Karpas-422 (cell line): ENCODE data around the gene SUCLA2. TPM values are rescaled to one million over a fixed set of nuclear protein-coding genes. Genes with fewer than 3 reads are reported as not detected.

ENCODE experiments used
- DNase-seq: peaks from one replicate; pipeline ENCODE4 v3.0.0-alpha.2; 2015
- H2AFZ ChIP-seq: fragments of 200-600 bp; sonication (generic); 2 replicates; pipeline ENCODE4 v1.6.1; 2014; ENCODE audit warnings: antibody characterized with exemption, low read length, mixed read lengths
- H3K27ac ChIP-seq: fragments of 200-600 bp; sonication (generic); 2 replicates; pipeline ENCODE4 v1.5.1; 2014; ENCODE audit warnings: mild to moderate bottlenecking, low read length, moderate library complexity
- H3K27me3 ChIP-seq: fragments of 200-600 bp; sonication (generic); 2 replicates; pipeline ENCODE4 v1.6.1; 2014; ENCODE audit warnings: low read length, mixed read lengths
- H3K36me3 ChIP-seq: fragments of 200-600 bp; sonication (generic); 2 replicates; pipeline ENCODE4 v1.6.1; 2014; ENCODE audit warnings: low read length, mixed read lengths; ENCODE audit not compliant: insufficient read depth
- H3K4me1 ChIP-seq: fragments of 200-600 bp; sonication (generic); 2 replicates; pipeline ENCODE4 v1.6.1; 2014; ENCODE audit warnings: mild to moderate bottlenecking, low read length, mixed read lengths
- H3K4me2 ChIP-seq: fragments of 200-600 bp; sonication (generic); 2 replicates; pipeline ENCODE4 v1.6.1; 2014; ENCODE audit warnings: low read length, low read depth, mild to moderate bottlenecking; ENCODE audit not compliant: poor library complexity, severe bottlenecking
- H3K4me3 ChIP-seq: fragments of 200-600 bp; sonication (generic); 2 replicates; pipeline ENCODE4 v1.5.1; 2014; ENCODE audit warnings: mild to moderate bottlenecking, antibody characterized with exemption, low read length, mixed read lengths
- H3K79me2 ChIP-seq: fragments of 200-600 bp; sonication (generic); 2 replicates; pipeline ENCODE4 v1.6.1; 2014; ENCODE audit warnings: mild to moderate bottlenecking, low read length, mixed read lengths
- H3K9ac ChIP-seq: fragments of 200-600 bp; sonication (generic); 2 replicates; pipeline ENCODE4 v1.6.0; 2014; ENCODE audit warnings: low read length
- H3K9me2 ChIP-seq: fragments of 200-600 bp; sonication (generic), shearing (Covaris generic); replicated peaks from 2 replicates; pipeline ENCODE4 v1.6.0; 2014; ENCODE audit warnings: mild to moderate bottlenecking, low read length, moderate library complexity; ENCODE audit not compliant: insufficient read depth
- H3K9me3 ChIP-seq: fragments of 300-700, 200-600 bp; sonication (generic); 2 replicates; pipeline ENCODE4 v1.6.1; 2014; ENCODE audit warnings: low read length, mixed read lengths
- H4K20me1 ChIP-seq: fragments of 200-600 bp; sonication (generic); 2 replicates; pipeline ENCODE4 v1.6.1; 2014; ENCODE audit warnings: mild to moderate bottlenecking, antibody characterized with exemption, low read length, low read depth; ENCODE audit not compliant: insufficient read depth
- total RNA-seq: library from RNA; depleted of rRNA; stranded (reverse); fragments of >200 nt; shearing (Covaris generic); gene quantifications from 2 replicates; pipeline ENCODE4 v1.2.3, GENCODE V29; 2014; ENCODE audit warnings: low replicate concordance; rRNA removed

Gene SUCLA2
- total RNA-seq = 43.4 and 44.2 TPM in 2 replicates

DNA sequence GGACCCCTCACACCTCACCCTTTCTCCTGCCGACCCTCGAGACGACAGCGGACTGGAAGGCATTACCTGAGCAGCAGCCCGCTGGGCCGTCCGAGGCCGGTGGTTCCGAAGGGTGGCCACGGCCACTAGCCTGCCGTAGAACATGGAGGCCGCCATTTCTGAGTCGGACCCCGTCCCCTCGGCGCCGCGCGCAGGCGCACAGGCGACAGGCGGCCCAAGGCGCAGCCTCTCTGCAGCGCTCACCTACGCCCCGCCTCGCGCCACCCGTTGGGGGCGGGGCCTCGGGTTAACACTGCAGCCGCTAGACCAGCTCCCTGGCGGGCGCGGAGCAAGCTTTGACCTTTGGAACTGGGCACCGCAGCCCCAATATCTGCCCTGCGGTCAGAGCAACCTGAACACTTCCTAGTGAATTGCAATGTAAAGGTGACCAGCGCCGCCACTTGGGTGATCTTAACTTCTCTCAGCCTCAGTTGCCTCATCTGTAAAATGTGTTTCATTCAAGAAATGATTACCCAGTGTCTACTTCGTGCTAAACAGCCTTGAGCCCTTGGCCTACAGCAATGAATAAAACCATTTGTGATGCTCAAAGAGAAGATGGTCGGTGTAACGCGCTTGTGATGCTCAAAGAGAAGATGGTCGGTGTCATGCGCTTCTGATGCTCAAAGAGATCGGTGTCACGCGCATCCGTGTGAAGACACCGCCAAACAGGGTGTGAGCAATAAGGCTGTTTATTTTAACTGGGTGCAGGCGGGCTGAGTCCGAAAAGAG is at the start of gene SUCLA2:
Gene SUCLA2 (minus strand): TSS at position 160 of the 768 bp plus-strand sequence. CDS start 4 bp downstream, at position 156.
- Histone ChIP-seq H3K79me2 (peaks cover 52% of the 10 kb centered on the region), H3K27me3 (no peaks in the 10 kb centered on the region), H3K9me3 (no peaks in the 10 kb centered on the region), H3K36me3 (peaks cover 13% of the 10 kb centered on the region), H3K4me2 (peak within 1 kb of the TSS; percentile 93), H2AFZ (peak within 1 kb of the TSS; percentile 97), H3K9ac (peak within 1 kb of the TSS; percentile 98), H3K27ac (no peak within 1 kb of the TSS), H3K9me2 (no peaks in the 10 kb centered on the region), H3K4me1 (peaks cover 24% of the 10 kb centered on the region), H4K20me1 (peaks cover 11% of the 10 kb centered on the region; the same call in 1 of the 2 replicates), H3K4me3 (peak within 1 kb of the TSS; percentile 96)
- peak; percentile 97 for DNase-seq

DNA sequence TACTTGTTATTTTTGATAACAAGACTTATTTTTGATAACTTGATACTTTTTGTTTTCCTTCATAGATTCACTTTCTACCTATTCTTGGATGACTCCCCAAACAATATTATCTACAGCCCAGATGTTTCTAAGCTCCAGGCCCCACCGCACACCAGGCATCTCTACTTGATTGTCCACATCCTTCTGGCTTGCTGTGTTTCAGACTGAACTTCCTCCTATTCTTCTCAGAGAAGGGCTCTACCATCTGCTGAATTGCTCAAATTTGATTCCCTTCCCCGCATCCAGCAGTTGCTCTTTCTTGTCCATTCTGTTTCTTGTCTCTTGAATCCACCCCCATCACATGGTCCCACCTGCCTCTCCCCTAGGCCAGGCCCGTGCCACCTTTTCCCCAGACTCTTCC is 49.5 kb upstream of the SUCLA2 start:
- Histone ChIP-seq H3K27me3 (no peaks in the 10 kb centered on the region), H3K27ac (no peak overlapping the region), H4K20me1 (no peaks in the 10 kb centered on the region), H3K79me2 (peaks cover 8% of the 10 kb centered on the region), H3K4me2 (no peak overlapping the region), H3K4me3 (no peak overlapping the region), H3K4me1 (no peaks in the 10 kb centered on the region), H2AFZ (no peak overlapping the region), H3K36me3 (peaks cover 41% of the 10 kb centered on the region), H3K9ac (no peak overlapping the region), H3K9me2 (no peaks in the 10 kb centered on the region), H3K9me3 (no peaks in the 10 kb centered on the region)
- no peak for DNase-seq

DNA sequence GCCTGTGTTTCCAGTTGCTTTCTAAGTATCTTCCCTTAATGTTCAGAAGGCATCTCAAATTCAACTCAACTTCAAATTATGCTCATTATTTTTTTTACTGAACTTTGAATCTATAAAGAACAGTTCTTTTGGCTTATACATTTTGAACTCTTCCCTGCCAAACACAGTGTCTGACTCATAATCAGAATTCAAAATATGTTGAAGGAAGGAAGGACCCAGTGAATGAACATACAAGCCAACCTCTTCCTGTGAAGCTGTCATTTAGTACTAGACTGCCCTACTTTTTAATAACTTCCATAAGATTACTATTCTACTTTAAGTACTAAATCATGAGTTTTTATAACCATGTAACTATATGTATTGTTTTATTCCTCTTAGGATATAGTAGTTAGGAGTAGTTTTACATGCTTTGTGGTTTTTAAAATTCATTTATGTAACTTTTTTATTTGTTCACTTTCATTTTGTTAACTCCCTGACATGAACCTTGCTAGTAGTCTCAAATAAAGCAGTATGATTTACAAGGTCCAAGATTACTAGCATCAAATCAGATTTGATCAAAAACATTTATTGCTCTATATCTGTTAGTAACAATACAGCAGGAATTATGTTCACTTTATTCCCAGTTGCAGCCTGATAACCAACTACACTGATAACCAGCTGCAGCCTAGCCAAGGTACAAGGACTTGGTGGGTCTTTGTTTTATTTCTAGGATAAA is 42.9 kb upstream of the SUCLA2 start:
- H3K4me1 ChIP-seq = peaks cover 5% of the 10 kb centered on the region
- no peaks in the 10 kb centered on the region for H3K9me2 ChIP-seq
- H3K9me3 ChIP-seq = no peaks in the 10 kb centered on the region
- no peak for DNase-seq
- 0 out of 2 replicates have a peak, but pooled peaks cover 4% of the 10 kb centered on the region for H4K20me1 ChIP-seq
- H3K36me3 ChIP-seq = peaks cover 57% of the 10 kb centered on the region
- H3K9ac ChIP-seq = no peak overlapping the region
- no peak overlapping the region for H3K4me3 ChIP-seq
- no peaks in the 10 kb centered on the region for H3K27me3 ChIP-seq
- H3K79me2 ChIP-seq = peaks cover 67% of the 10 kb centered on the region
- no peak overlapping the region for H3K4me2 ChIP-seq
- no peak overlapping the region for H2AFZ ChIP-seq
- no peak overlapping the region for H3K27ac ChIP-seq

DNA sequence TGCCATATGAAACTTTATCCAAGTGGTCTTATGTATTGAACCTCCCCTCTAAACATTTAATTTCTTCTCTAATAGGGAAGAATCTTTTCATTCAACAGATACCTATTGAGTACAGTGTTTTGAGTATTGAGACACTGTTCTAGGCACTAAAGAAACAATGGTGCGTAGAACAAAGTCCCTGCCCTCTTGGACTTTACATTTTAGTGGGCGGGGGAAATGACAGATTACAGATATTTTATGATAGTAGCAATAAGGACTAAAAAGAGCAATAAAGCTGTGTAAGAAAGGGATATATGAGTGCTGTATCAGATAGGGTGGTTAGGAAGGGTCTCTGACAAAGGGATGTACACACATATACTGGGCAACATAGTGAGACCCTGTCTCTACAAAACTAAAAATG is 41.8 kb upstream of the SUCLA2 start:
- no peak overlapping the region for H2AFZ ChIP-seq
- peaks cover 78% of the 10 kb centered on the region for H3K79me2 ChIP-seq
- H3K9me2 ChIP-seq = no peaks in the 10 kb centered on the region
- no peak overlapping the region for H3K4me2 ChIP-seq
- H3K4me1 ChIP-seq = peaks cover 11% of the 10 kb centered on the region
- no peaks in the 10 kb centered on the region for H3K27me3 ChIP-seq
- 0 out of 2 replicates have a peak, but pooled peaks cover 4% of the 10 kb centered on the region for H4K20me1 ChIP-seq
- H3K4me3 ChIP-seq = no peak overlapping the region
- no peaks in the 10 kb centered on the region for H3K9me3 ChIP-seq
- no peak overlapping the region for H3K27ac ChIP-seq
- peaks cover 53% of the 10 kb centered on the region for H3K36me3 ChIP-seq
- H3K9ac ChIP-seq = no peak overlapping the region
- DNase-seq = no peak

DNA sequence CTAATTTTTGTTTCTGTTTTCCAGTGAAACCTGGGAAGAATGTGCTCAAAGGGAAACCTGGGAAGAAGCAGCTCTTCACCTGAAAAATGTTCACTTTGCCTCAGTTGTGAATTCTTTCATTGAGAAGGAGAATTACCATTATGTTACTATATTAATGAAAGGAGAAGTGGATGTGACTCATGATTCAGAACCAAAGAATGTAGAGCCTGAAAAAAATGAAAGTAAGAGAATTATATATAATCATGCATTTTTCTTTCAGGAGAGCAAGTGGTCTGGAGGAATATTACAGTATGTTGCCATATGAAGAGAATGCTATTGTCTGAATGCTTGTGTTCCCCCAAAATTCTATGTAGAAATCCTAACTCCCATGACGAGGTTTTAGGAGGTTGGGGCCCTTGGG is 39.8 kb upstream of the SUCLA2 start:
- Histone ChIP-seq H3K9me2 (no peaks in the 10 kb centered on the region), H3K36me3 (peaks cover 47% of the 10 kb centered on the region), H3K27me3 (no peaks in the 10 kb centered on the region), H2AFZ (no peak overlapping the region), H4K20me1 (0 out of 2 replicates have a peak, but pooled peaks cover 4% of the 10 kb centered on the region), H3K4me1 (peaks cover 24% of the 10 kb centered on the region), H3K4me2 (no peak overlapping the region), H3K79me2 (peaks cover 80% of the 10 kb centered on the region), H3K9me3 (no peaks in the 10 kb centered on the region), H3K27ac (no peak overlapping the region), H3K9ac (no peak overlapping the region), H3K4me3 (no peak overlapping the region)
- DNase-seq = no peak

DNA sequence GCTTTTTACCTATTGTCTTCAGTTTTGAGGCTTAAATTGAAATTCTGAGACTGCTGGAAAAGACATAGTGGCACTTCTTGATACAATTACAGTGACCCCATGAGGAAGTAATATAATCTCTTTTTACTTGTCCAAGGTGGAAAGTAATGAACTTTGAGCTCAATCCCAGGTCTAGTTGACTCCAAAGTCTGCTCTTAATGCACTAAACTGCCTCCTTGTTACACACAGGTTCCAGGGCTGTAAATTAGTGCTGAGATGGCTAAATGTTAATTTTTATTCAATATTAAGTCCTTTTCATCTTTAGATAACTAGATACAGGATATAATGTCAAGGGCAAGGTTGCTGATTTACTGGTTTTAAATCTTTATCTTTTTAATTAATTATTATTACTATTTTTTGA is 39.0 kb upstream of the SUCLA2 start:
- Histone ChIP-seq H3K9ac (no peak overlapping the region), H2AFZ (no peak overlapping the region), H3K79me2 (peaks cover 76% of the 10 kb centered on the region), H3K4me1 (peaks cover 27% of the 10 kb centered on the region), H3K36me3 (peaks cover 38% of the 10 kb centered on the region), H3K4me3 (no peak overlapping the region), H3K9me3 (no peaks in the 10 kb centered on the region), H3K9me2 (no peaks in the 10 kb centered on the region), H3K27me3 (no peaks in the 10 kb centered on the region), H4K20me1 (0 out of 2 replicates have a peak, but pooled peaks cover 4% of the 10 kb centered on the region), H3K4me2 (no peak overlapping the region), H3K27ac (no peak overlapping the region)
- no peak for DNase-seq

DNA sequence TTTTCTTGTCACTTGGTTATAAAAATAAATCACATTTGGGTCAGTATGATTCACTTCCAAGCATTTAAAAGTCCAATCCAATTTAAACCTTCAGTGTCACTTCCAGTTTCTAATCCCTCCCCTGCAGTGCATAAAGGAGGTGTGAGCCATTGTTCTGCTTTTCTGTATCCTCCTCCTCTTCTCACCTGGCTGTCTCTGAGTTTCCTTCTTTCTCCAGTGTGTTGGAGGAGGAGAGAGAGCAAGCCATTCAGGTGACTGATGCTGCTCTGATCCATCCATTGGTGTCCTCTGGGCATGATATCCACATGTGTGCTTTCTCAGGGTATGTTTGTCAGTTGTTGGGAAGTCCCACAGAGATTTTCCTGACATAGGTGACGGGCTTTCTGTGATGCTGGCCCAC is 37.7 kb upstream of the SUCLA2 start:
- no peaks in the 10 kb centered on the region for H3K9me2 ChIP-seq
- peaks cover 35% of the 10 kb centered on the region for H3K36me3 ChIP-seq
- no peak overlapping the region for H2AFZ ChIP-seq
- peaks cover 27% of the 10 kb centered on the region for H3K4me1 ChIP-seq
- no peaks in the 10 kb centered on the region for H3K27me3 ChIP-seq
- peak overlapping the region; percentile 92 for H3K4me3 ChIP-seq
- H3K9ac ChIP-seq = peak overlapping the region; percentile 87
- H3K9me3 ChIP-seq = no peaks in the 10 kb centered on the region
- H3K79me2 ChIP-seq = peaks cover 66% of the 10 kb centered on the region
- peak; percentile 58 for DNase-seq
- peak overlapping the region; percentile 88 for H3K27ac ChIP-seq
- H3K4me2 ChIP-seq = peak overlapping the region; percentile 90
- no peaks in the 10 kb centered on the region for H4K20me1 ChIP-seq
